ENCODE data around the gene ESRP2.

The ESRP2 gene

DNA sequence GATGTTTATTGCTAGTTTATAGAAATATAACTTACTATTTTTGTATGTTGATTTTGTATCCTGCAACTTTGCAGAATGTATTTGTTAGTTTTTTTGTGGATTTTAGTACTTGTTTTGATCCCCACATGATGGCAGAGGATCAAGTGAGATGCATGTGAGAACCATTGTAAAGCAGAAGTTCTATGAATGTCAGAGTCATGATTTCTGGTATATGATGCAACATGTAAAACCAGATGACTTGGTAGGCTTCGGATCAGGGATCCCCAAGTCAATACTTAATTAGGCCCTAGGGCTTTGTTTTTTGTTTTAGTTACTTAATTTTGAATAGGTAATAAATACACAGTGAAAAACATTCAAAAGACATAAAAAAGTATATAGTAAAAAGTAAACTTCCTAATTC lies 45.8 kb downstream of the ESRP2 start:
- TF ChIP-seq, protein P1, sequence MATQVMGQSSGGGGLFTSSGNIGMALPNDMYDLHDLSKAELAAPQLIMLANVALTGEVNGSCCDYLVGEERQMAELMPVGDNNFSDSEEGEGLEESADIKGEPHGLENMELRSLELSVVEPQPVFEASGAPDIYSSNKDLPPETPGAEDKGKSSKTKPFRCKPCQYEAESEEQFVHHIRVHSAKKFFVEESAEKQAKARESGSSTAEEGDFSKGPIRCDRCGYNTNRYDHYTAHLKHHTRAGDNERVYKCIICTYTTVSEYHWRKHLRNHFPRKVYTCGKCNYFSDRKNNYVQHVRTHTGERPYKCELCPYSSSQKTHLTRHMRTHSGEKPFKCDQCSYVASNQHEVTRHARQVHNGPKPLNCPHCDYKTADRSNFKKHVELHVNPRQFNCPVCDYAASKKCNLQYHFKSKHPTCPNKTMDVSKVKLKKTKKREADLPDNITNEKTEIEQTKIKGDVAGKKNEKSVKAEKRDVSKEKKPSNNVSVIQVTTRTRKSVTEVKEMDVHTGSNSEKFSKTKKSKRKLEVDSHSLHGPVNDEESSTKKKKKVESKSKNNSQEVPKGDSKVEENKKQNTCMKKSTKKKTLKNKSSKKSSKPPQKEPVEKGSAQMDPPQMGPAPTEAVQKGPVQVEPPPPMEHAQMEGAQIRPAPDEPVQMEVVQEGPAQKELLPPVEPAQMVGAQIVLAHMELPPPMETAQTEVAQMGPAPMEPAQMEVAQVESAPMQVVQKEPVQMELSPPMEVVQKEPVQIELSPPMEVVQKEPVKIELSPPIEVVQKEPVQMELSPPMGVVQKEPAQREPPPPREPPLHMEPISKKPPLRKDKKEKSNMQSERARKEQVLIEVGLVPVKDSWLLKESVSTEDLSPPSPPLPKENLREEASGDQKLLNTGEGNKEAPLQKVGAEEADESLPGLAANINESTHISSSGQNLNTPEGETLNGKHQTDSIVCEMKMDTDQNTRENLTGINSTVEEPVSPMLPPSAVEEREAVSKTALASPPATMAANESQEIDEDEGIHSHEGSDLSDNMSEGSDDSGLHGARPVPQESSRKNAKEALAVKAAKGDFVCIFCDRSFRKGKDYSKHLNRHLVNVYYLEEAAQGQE (IDR thresholded peaks at IDR 0.05; ENCODE audit: insufficient read depth in 1 of 2, low read depth in 2 of 2, low read length in 2 of 2), result no peak
- TF ChIP-seq POLR2AphosphoS5 (IDR thresholded peaks at IDR 0.05; ENCODE audit: low read depth, low read length), result no peak
- no peak for TF ChIP-seq FOXP2 (optimal IDR thresholded peaks at IDR 0.05; ENCODE audit: borderline replicate concordance, extremely low read depth, extremely low read length, insufficient read depth)
- TF ChIP-seq TAF1 (IDR thresholded peaks at IDR 0.05; ENCODE audit: borderline replicate concordance, insufficient read depth, low read length), result no peak
- no peak for TF ChIP-seq SIN3A (IDR thresholded peaks at IDR 0.05; ENCODE audit: borderline replicate concordance, insufficient read depth, low read length)

DNA sequence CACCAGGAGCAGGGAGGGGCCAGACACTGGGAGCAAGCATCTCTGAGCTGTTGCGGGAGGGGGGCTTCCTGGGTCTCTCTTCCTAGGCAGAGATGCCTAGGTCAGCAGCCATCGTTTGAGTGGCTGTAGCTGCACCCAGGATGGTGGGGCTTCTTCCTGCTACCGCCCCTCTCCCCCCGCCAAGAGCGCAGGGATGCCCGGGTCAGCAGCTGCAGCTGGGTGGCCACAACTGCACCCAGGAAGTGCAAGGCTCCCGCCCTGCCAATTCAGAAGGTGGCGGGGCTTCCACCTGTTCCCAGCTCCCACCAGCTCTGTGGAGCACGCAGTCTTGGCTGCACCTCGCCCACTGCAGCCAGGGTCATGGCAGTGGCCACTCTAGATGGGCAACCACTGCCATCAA lies 47.8 kb downstream of the ESRP2 start:
- TF ChIP-seq FOXP2 (optimal IDR thresholded peaks at IDR 0.05; ENCODE audit: borderline replicate concordance, extremely low read depth, extremely low read length, insufficient read depth) (no peak), POLR2AphosphoS5 (IDR thresholded peaks at IDR 0.05; ENCODE audit: low read depth, low read length) (no peak), TAF1 (IDR thresholded peaks at IDR 0.05; ENCODE audit: borderline replicate concordance, insufficient read depth, low read length) (no peak), SIN3A (IDR thresholded peaks at IDR 0.05; ENCODE audit: borderline replicate concordance, insufficient read depth, low read length) (no peak)
- TF ChIP-seq, protein P1 (IDR thresholded peaks at IDR 0.05; ENCODE audit: insufficient read depth in 1 of 2, low read depth in 2 of 2, low read length in 2 of 2), result no peak

DNA sequence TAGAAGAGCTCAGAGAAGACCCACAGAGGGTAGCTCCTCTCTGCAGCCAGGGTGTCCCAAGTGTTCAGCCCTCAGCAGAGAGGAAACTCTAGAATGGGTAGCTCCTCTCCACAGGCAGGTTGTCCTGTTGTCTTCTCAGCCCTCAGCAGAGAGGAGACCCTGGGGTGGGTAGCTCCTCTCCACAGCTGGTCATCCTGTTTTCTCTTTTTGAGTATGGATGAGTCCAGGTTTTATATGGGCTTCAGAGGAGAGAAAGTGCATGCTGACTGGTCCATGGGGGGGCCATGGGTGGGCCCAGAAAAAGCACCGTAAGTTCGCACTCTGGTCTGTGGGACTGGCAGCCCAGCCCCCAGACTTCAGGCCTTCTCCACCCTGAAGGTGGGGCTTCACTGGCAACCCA lies 48.4 kb downstream of the ESRP2 start:
- TF ChIP-seq SIN3A (IDR thresholded peaks at IDR 0.05; ENCODE audit: borderline replicate concordance, insufficient read depth, low read length), result no peak
- no peak for TF ChIP-seq FOXP2 (optimal IDR thresholded peaks at IDR 0.05; ENCODE audit: borderline replicate concordance, extremely low read depth, extremely low read length, insufficient read depth)

DNA sequence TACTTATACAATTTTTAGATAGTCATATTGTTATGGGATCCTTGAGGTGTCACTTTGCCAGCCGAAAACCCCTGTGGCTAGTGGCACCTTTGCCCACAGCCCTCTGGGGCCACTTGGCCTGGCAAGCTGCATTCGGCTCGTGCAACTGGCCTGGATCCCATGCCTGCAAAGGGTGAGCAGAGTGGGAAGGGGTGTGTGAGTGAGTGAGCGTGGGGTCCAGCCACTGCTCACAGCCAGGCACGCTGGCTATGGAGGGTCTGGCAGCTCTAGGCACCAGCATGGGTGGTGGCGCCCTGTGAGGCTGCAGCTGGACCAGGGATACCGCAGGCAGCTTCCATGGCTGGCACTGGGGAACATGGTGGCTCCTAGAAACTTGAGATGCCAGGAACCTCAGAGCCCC lies 49.0 kb downstream of the ESRP2 start:
- TF ChIP-seq SIN3A (IDR thresholded peaks at IDR 0.05; ENCODE audit: borderline replicate concordance, insufficient read depth, low read length) (no peak), FOXP2 (optimal IDR thresholded peaks at IDR 0.05; ENCODE audit: borderline replicate concordance, extremely low read depth, extremely low read length, insufficient read depth) (no peak)

DNA sequence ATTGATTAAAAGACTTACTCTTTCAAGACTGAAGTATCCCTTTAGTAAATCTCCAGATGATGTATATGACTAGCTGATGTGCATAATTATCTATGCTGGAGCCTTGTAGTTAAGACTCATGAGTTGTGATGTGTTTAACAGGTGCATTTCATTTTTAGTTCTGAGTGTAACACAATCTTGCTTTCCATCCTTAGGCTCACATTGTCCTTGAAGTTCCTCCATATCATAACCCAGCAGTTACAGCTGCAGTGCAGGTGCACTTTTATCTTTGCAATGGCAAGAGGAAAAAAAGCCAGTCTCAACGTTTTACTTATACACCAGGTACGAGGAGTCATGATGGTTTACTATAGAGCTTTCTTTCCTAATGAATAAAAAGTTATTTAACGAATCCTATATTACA lies 52.9 kb downstream of the ESRP2 start:
- TF ChIP-seq POLR2AphosphoS5 (IDR thresholded peaks at IDR 0.05; ENCODE audit: low read depth, low read length) (no peak), TAF1 (IDR thresholded peaks at IDR 0.05; ENCODE audit: borderline replicate concordance, insufficient read depth, low read length) (no peak), FOXP2 (optimal IDR thresholded peaks at IDR 0.05; ENCODE audit: borderline replicate concordance, extremely low read depth, extremely low read length, insufficient read depth) (no peak), SIN3A (IDR thresholded peaks at IDR 0.05; ENCODE audit: borderline replicate concordance, insufficient read depth, low read length) (no peak)
- TF ChIP-seq, protein P1 (IDR thresholded peaks at IDR 0.05; ENCODE audit: insufficient read depth in 1 of 2, low read depth in 2 of 2, low read length in 2 of 2), result no peak

DNA sequence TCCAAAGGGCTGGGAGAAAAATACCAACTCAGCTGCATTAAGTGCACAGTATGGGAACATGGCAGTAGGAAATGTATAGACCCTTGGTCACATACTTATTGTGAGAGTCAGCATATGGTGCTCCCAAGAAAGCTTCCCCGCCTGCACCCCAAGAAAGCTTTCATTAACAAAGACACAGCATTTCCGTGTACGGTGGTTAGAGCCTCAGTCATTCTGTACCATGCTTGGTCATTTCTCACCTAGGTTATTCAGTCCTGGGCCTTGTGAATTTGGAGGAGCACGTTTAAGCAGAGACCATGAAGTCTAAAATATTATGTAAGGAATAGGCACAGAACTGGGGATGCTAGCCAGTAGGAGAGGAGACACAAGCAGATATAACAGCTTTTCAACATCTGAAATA lies 56.1 kb downstream of the ESRP2 start:
- TF ChIP-seq, protein P1 (IDR thresholded peaks at IDR 0.05; ENCODE audit: insufficient read depth in 1 of 2, low read depth in 2 of 2, low read length in 2 of 2), result no peak
- TF ChIP-seq TAF1 (IDR thresholded peaks at IDR 0.05; ENCODE audit: borderline replicate concordance, insufficient read depth, low read length) (no peak), SIN3A (IDR thresholded peaks at IDR 0.05; ENCODE audit: borderline replicate concordance, insufficient read depth, low read length) (no peak), POLR2AphosphoS5 (IDR thresholded peaks at IDR 0.05; ENCODE audit: low read depth, low read length) (no peak), FOXP2 (optimal IDR thresholded peaks at IDR 0.05; ENCODE audit: borderline replicate concordance, extremely low read depth, extremely low read length, insufficient read depth) (no peak)

All from PFSK-1 (cell line).